Panc1 (cell line): Measurements from ENCODE around the gene NOXA1. TPM values are rescaled to one million over a fixed set of nuclear protein-coding genes. Genes with fewer than 3 reads are reported as not detected.

Experiments
- ATAC-seq: fragments of 200-7000 bp; cut with Tn5 transposase; 2 replicates; pipeline ENCODE4 v1.9.1; 2020; ENCODE audit warnings: mild to moderate bottlenecking, moderate library complexity
- BruUV-seq: library from RNA; stranded (reverse); fragments of 400-500 nt; replicated peaks from 2 replicates; lab custom pipeline; 2021; lab: Mats Ljungman, UMichigan
- CTCF ChIA-PET: fragments of 300-600 bp; sonication (Branson Sonifier 250); formaldehyde crosslinking; loops from one replicate; lab custom pipeline; 2022; ENCODE audit warnings: antibody characterized with exemption; lab: Charles Lee
- POLR2A ChIA-PET: fragments of 300-600 bp; sonication (Branson Sonifier 250); formaldehyde crosslinking; loops from one replicate; lab custom pipeline; 2022; ENCODE audit warnings: antibody characterized with exemption; lab: Charles Lee
- DNase-seq: peaks from one replicate; pipeline ENCODE4 v3.0.0-alpha.2; 2010; ENCODE audit warnings: low read depth, low spot score
- H3K27ac ChIP-seq: 2 replicates; pipeline ENCODE4 v1.5.1; 2011; ENCODE audit warnings: mild to moderate bottlenecking, low read length, inconsistent platforms
- H3K27me3 ChIP-seq: fragments of 200-500 bp; sonication (Bioruptor generic); 2 replicates; pipeline ENCODE4 v1.6.0; 2014; ENCODE audit warnings: low read length, inconsistent platforms; ENCODE audit not compliant: control insufficient read depth, insufficient read depth
- H3K36me3 ChIP-seq: fragments of 200-500 bp; sonication (Bioruptor generic); 2 replicates; pipeline ENCODE4 v1.5.1; 2014; ENCODE audit warnings: inconsistent platforms, mild to moderate bottlenecking, low read length, moderate library complexity; ENCODE audit not compliant: control insufficient read depth, insufficient read depth
- H3K4me1 ChIP-seq: 2 replicates; pipeline ENCODE4 v1.5.1; 2011; ENCODE audit warnings: inconsistent platforms, mild to moderate bottlenecking, low read length, moderate library complexity; ENCODE audit not compliant: control insufficient read depth, insufficient read depth
- H3K4me3 ChIP-seq, 2 experiments: 2 replicates each; pipeline ENCODE4 v1.5.1; 2011 to 2012; ENCODE audit warnings: low read depth in 2 of 2, low read length in 2 of 2, mild to moderate bottlenecking in 2 of 2, inconsistent platforms in 1 of 2, moderate library complexity in 1 of 2
- H3K9me3 ChIP-seq: fragments of 200-500 bp; sonication (Bioruptor generic); 2 replicates; pipeline ENCODE4 v1.5.1; 2014; ENCODE audit warnings: low read depth, mild to moderate bottlenecking, inconsistent platforms, low read length, moderate library complexity; ENCODE audit not compliant: control insufficient read depth, insufficient read depth
- CTCF ChIP-seq: fragments of 450-650 bp; IDR thresholded peaks from 2 replicates; pipeline ENCODE4 v1.5.1; 2017; ENCODE audit warnings: mild to moderate bottlenecking
- POLR2AphosphoS5 ChIP-seq: IDR thresholded peaks from 2 replicates; pipeline ENCODE4 v1.6.1; 2012; ENCODE audit warnings: mild to moderate bottlenecking, low read depth, low read length, moderate library complexity
- REST ChIP-seq, 2 experiments: IDR thresholded peaks; 2 replicates each; pipeline ENCODE4 v1.6.1; 2011 to 2012; ENCODE audit warnings: low read depth in 2 of 2, control low read depth in 1 of 2, low read length in 1 of 2, mild to moderate bottlenecking in 1 of 2, moderate library complexity in 1 of 2; ENCODE audit not compliant: insufficient read depth in 1 of 2
- SIN3A ChIP-seq: IDR thresholded peaks from 2 replicates; pipeline ENCODE4 v1.6.1; 2012; ENCODE audit warnings: low read depth, mild to moderate bottlenecking, low read length, moderate library complexity, borderline replicate concordance; ENCODE audit not compliant: insufficient read depth
- TCF7L2 ChIP-seq: IDR thresholded peaks from 2 replicates; pipeline ENCODE4 v1.6.1; 2011; ENCODE audit warnings: mild to moderate bottlenecking, low read depth, low read length, inconsistent platforms
- in situ Hi-C: cut with HindIII; loops from 2 replicates; pipeline ENCODE4 v1.10.0; 2016; ENCODE audit warnings: low sequenced_read_pairs, low pct_unique_long_range_greater_than_20kb
- intact Hi-C: fragments of 100-400 bp; cut with micrococcal nuclease; formaldehyde crosslinking; loops from one replicate; pipeline ENCODE4 v1.10.0; 2022; ENCODE audit not compliant: unreplicated experiment
- total RNA-seq: library from RNA; stranded (reverse); gene quantifications from one replicate; pipeline ENCODE4 v1.2.1, GENCODE V29; 2021; ENCODE audit not compliant: unreplicated experiment

The NOXA1 gene
- total RNA-seq, 1 experiment from 2014 or later = 3.7 TPM

- no peaks in the 10 kb centered on the region for H3K27me3 ChIP-seq
- CTCF ChIA-PET = no interaction called here
- no peak overlapping the region for H3K27ac ChIP-seq
- BruUV-seq = no TSS peak
- H3K9me3 ChIP-seq = no peaks in the 10 kb centered on the region
- H3K4me3 ChIP-seq = no peak overlapping the region
- DNase-seq (no peak), ATAC-seq (no peak)
- intact Hi-C loops (no loop called here), in situ Hi-C loops (no loop called here)
- H3K36me3 ChIP-seq = no peaks in the 10 kb centered on the region
- H3K4me1 ChIP-seq = no peaks in the 10 kb centered on the region
- POLR2A ChIA-PET = no interaction called here
- TF ChIP-seq CTCF (no peak), TCF7L2 (no peak), SIN3A (no peak), REST (IDR thresholded peaks at IDR 0.05; ENCODE audit: insufficient read depth in 1 of 2, low read depth in 2 of 2, low read length in 1 of 2) (no peak), POLR2AphosphoS5 (no peak)
These were observed 48.9 kb upstream of the NOXA1 start for GRCh38 chr9:137374131-137374845.

- Histone ChIP-seq H3K4me1 (no peaks in the 10 kb centered on the region), H3K9me3 (no peaks in the 10 kb centered on the region), H3K36me3 (no peaks in the 10 kb centered on the region), H3K27me3 (no peaks in the 10 kb centered on the region), H3K4me3 (no peak overlapping the region), H3K27ac (no peak overlapping the region)
- DNase-seq (no peak), ATAC-seq (no peak)
- ChIA-PET POLR2A (no interaction called here), CTCF (no interaction called here)
- TF ChIP-seq REST (IDR thresholded peaks at IDR 0.05; ENCODE audit: insufficient read depth in 1 of 2, low read depth in 2 of 2, low read length in 1 of 2) = no peak
- TF ChIP-seq TCF7L2 = no peak
- no peak for TF ChIP-seq POLR2AphosphoS5
- no peak for TF ChIP-seq CTCF
- no peak for TF ChIP-seq SIN3A
- in situ Hi-C loops (no loop called here), intact Hi-C loops (no loop called here)
- no TSS peak for BruUV-seq
These were observed 47.7 kb upstream of the NOXA1 start for GRCh38 chr9:137375321-137376058.
